BJ (cell line): ENCODE data around the gene RPL13. TPM values are rescaled to one million over a fixed set of nuclear protein-coding genes. Genes with fewer than 3 reads are reported as not detected.

Experiments used
- CTCF ChIA-PET: fragments of 350-600 bp; formaldehyde crosslinking; extraction: SDS; loops from one replicate; lab custom pipeline; 2021; ENCODE audit warnings: antibody characterized with exemption, inconsistent platforms; lab: Yijun Ruan, JAX
- POLR2A ChIA-PET: fragments of 300-600 bp; sonication (Branson Sonifier 250); formaldehyde crosslinking; extraction: SDS; loops from one replicate; lab custom pipeline; 2021; ENCODE audit warnings: antibody characterized with exemption; lab: Charles Lee
- DNase-seq: peaks from one replicate; pipeline ENCODE4 v3.0.0-alpha.2; 2011; ENCODE audit warnings: low read depth
- H3K27me3 ChIP-seq: 2 replicates; pipeline ENCODE4 v1.6.0; 2011; ENCODE audit warnings: low read length; ENCODE audit not compliant: control insufficient read depth, insufficient read depth
- H3K36me3 ChIP-seq: 2 replicates; pipeline ENCODE4 v1.5.1; 2011; ENCODE audit warnings: low read length; ENCODE audit not compliant: control insufficient read depth, insufficient read depth
- H3K4me3 ChIP-seq: 2 replicates; pipeline ENCODE4 v1.5.1; 2011; ENCODE audit warnings: low read depth, mild to moderate bottlenecking, control low read depth, low read length
- CTCF ChIP-seq: IDR thresholded peaks from 2 replicates; pipeline ENCODE4 v1.5.1; 2011; ENCODE audit warnings: low read depth, mild to moderate bottlenecking, control low read depth, inconsistent platforms, low read length, moderate library complexity; ENCODE audit not compliant: insufficient read depth
- polyA plus RNA-seq: library from polyadenylated mRNA; depleted of rRNA; stranded (reverse); fragments of >200 nt; gene quantifications from 2 replicates; pipeline ENCODE4 v1.2.3, GENCODE V29; 2011

RPL13 gene
- polyA plus RNA-seq, 1 experiment, result 4,466 TPM

GRCh38 chr16:89538286-89538685 is 22.2 kb upstream of the RPL13 start:
- no peak for DNase-seq
- no peaks in the 10 kb centered on the region for H3K27me3 ChIP-seq
- TF ChIP-seq CTCF, result no peak
- ChIA-PET CTCF (no interaction called here), POLR2A (no interaction called here)
- H3K36me3 ChIP-seq, result peaks cover 33% of the 10 kb centered on the region
- no peak overlapping the region for H3K4me3 ChIP-seq

- no peak for DNase-seq
- CTCF ChIA-PET, result interaction anchor here (1.4 kb wide), 1 partner anchor 33 kb away, joined by 3 read pairs; the partner anchor contains the start of gene SPG7
- Histone ChIP-seq H3K4me3 (no peak overlapping the region), H3K36me3 (peaks cover 34% of the 10 kb centered on the region), H3K27me3 (no peaks in the 10 kb centered on the region)
- POLR2A ChIA-PET, result no interaction called here
- TF ChIP-seq CTCF, result no peak
Observed at GRCh38 chr16:89540557-89540956, 19.9 kb upstream of the RPL13 start.

DNA sequence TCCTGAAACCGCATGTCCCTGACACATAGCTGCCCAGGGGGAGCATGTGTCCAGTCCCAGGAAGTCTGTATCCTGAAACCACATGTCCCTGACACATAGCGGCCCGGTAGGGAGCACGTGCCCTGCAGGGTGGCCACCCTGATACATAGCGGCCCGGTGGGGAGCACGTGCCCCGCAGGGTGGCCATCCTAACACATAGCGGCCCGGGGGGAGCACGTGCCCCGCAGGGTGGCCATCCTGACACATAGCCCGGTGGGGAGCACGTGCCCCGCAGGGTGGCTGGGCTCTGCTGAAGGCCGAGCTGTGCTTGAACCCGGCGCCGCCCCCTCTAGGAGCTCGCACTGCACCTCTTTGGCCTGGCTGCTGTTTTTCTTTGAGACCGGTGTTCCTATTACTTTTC is 18.7 kb upstream of the RPL13 start:
- no peaks in the 10 kb centered on the region for H3K27me3 ChIP-seq
- TF ChIP-seq CTCF, result no peak
- peaks cover 32% of the 10 kb centered on the region for H3K36me3 ChIP-seq
- ChIA-PET POLR2A (no interaction called here), CTCF (no interaction called here)
- no peak for DNase-seq
- no peak overlapping the region for H3K4me3 ChIP-seq

GRCh38 chr16:89544113-89544512 is 16.4 kb upstream of the RPL13 start:
- TF ChIP-seq CTCF, result no peak
- ChIA-PET CTCF (no interaction called here), POLR2A (no interaction called here)
- no peaks in the 10 kb centered on the region for H3K27me3 ChIP-seq
- H3K4me3 ChIP-seq, result no peak overlapping the region
- no peak for DNase-seq
- H3K36me3 ChIP-seq, result peaks cover 20% of the 10 kb centered on the region

GRCh38 chr16:89544713-89545043 is 15.8 kb upstream of the RPL13 start:
- TF ChIP-seq CTCF, result no peak
- H3K27me3 ChIP-seq, result no peaks in the 10 kb centered on the region
- H3K36me3 ChIP-seq, result peaks cover 20% of the 10 kb centered on the region
- DNase-seq, result no peak
- H3K4me3 ChIP-seq, result no peak overlapping the region
- ChIA-PET POLR2A (no interaction called here), CTCF (no interaction called here)
